ENCODE results near the gene ANKFN1. TPM values are rescaled to one million over a fixed set of nuclear protein-coding genes. Genes with fewer than 3 reads are reported as not detected.

ANKFN1 gene
- total and polyA plus RNA-seq, 10 of the 15 experiments (the other 5 are each of a cell fraction or from before 2014, with no cell fraction given) = 0.19 TPM; not detected in 9

GRCh38 chr17:56114469-56114868 is 38.8 kb upstream of the ANKFN1 start (continued):
- TF ChIP-seq CTCF (IDR thresholded peaks at IDR 0.05 in 2 of 3, conservative IDR thresholded peaks at IDR 0.05 in 1 of 3; ENCODE audit: control insufficient read depth in 2 of 3, extremely low read depth in 1 of 3, insufficient read depth in 1 of 3, low read depth in 3 of 3, low read length in 3 of 3) (no peak), GABPA (IDR thresholded peaks at IDR 0.05; ENCODE audit: low read depth) (no peak), CHD4 (IDR thresholded peaks at IDR 0.05) (no peak), ZNF24 (IDR thresholded peaks at IDR 0.05) (no peak), LARP7 (IDR thresholded peaks at IDR 0.05) (no peak), BCLAF1 (IDR thresholded peaks at IDR 0.05) (no peak)
- TF ChIP-seq, protein P1, sequence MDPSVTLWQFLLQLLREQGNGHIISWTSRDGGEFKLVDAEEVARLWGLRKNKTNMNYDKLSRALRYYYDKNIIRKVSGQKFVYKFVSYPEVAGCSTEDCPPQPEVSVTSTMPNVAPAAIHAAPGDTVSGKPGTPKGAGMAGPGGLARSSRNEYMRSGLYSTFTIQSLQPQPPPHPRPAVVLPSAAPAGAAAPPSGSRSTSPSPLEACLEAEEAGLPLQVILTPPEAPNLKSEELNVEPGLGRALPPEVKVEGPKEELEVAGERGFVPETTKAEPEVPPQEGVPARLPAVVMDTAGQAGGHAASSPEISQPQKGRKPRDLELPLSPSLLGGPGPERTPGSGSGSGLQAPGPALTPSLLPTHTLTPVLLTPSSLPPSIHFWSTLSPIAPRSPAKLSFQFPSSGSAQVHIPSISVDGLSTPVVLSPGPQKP (IDR thresholded peaks at IDR 0.05; ENCODE audit: low read depth, low read length) = no peak
